ENCODE measurements around the gene PCNX2.

Gene PCNX2

DNA sequence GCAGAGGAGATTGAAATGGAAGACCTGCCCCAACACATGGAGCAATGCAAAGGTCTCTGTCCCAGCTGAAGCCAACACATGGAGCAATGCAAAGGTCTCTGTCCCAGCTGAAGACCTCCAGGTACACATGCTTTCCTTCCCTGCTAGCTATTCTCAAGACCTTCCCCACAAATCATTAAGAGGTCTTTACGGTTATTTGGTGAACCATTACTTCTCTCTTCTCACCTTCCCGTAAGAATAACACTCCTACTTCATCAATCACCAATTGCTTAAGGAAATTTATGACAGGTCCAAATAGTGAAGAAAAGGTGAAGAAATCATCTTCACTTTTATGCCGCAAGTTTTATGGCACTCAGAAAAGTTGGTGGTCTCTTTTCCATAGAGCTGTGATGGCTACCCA lies 206.3 kb downstream of the PCNX2 start:
- Histone ChIP-seq H3K9me3 (ENCODE audit: control insufficient read depth, insufficient read depth, low read depth, low read length) (no peaks in the 10 kb centered on the region), H3K27ac (ENCODE audit: extremely low read depth, low read depth, low read length) (no peak overlapping the region), H3K4me1 (ENCODE audit: control insufficient read depth, insufficient read depth, low read length) (no peaks in the 10 kb centered on the region), H3K36me3 (ENCODE audit: control insufficient read depth in 2 of 2, insufficient read depth in 1 of 2, low read length in 2 of 2) (peaks cover 0 to 35% of the 10 kb centered on the region in 2 experiments; a peak in 2 of 3 replicates), H3K4me3 (ENCODE audit: low read depth, low read length) (no peak overlapping the region)
- TF ChIP-seq ZNF776 (tag by site-specific recombination; IDR thresholded peaks at IDR 0.05; ENCODE audit: borderline replicate concordance), result no peak
- TF ChIP-seq ZNF398 (tag by site-specific recombination; IDR thresholded peaks at IDR 0.05), result no peak
- no peak for TF ChIP-seq SALL2 (tag by site-specific recombination; IDR thresholded peaks at IDR 0.05; ENCODE audit: borderline replicate concordance)
- no peak for TF ChIP-seq ZBTB8A (tag by site-specific recombination; IDR thresholded peaks at IDR 0.05)
- ChIA-PET CTCF (no interaction called here), POLR2A (no interaction called here)

DNA sequence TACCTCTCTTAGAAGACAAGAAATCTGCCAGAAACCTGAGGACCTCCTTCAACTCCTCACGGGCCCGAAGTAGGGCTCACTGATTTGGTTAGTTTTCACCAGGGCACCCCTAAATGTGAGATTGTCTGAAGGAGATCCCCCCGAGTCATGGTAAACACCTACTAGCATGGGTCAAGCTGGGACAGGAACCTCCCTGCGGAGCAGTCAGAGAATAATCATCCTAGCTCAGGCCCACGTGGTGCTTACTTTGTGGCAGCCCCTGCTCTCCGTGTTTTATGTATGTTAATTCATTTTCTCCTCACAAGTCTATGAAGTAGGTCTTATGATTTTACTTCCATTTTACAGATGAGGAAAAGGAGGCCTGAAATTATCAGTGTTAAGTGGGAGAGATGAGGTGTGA lies 206.9 kb downstream of the PCNX2 start:
- ChIA-PET CTCF (interaction anchor here (0.6 kb wide), 1 partner anchor 11 kb away, joined by 5 read pairs; no protein-coding TSS in a partner anchor), POLR2A (no interaction called here)
- H3K4me3 ChIP-seq (ENCODE audit: low read depth, low read length), result no peak overlapping the region
- TF ChIP-seq ZNF211 (tag by site-specific recombination; IDR thresholded peaks at IDR 0.05; ENCODE audit: low read depth) (no peak), ZNF19 (tag by site-specific recombination; IDR thresholded peaks at IDR 0.05; ENCODE audit: low read depth) (no peak), ZXDB (tag by site-specific recombination; IDR thresholded peaks at IDR 0.05) (no peak), ZFHX2 (tag by site-specific recombination; conservative IDR thresholded peaks at IDR 0.05) (no peak), ZNF677 (tag by site-specific recombination; IDR thresholded peaks at IDR 0.05) (no peak), ZNF692 (tag by site-specific recombination; IDR thresholded peaks at IDR 0.05) (no peak), ZNF596 (tag by site-specific recombination; IDR thresholded peaks at IDR 0.05) (no peak), ZNF621 (tag by site-specific recombination; IDR thresholded peaks at IDR 0.05) (no peak), ZNF37A (tag by site-specific recombination; IDR thresholded peaks at IDR 0.05) (no peak), EGR2 (tag by site-specific recombination; IDR thresholded peaks at IDR 0.05; ENCODE audit: low read depth) (no peak), MYNN (tag by site-specific recombination; IDR thresholded peaks at IDR 0.05; ENCODE audit: borderline replicate concordance) (no peak), ZNF704 (tag by site-specific recombination; IDR thresholded peaks at IDR 0.05) (no peak), REST (tag by site-specific recombination; IDR thresholded peaks at IDR 0.05) (no peak), ZNF350 (tag by site-specific recombination; IDR thresholded peaks at IDR 0.05) (no peak)
- no peak overlapping the region for H3K27ac ChIP-seq (ENCODE audit: extremely low read depth, low read depth, low read length)
- H3K9me3 ChIP-seq (ENCODE audit: control insufficient read depth, insufficient read depth, low read depth, low read length), result no peaks in the 10 kb centered on the region
- no peaks in the 10 kb centered on the region for H3K4me1 ChIP-seq (ENCODE audit: control insufficient read depth, insufficient read depth, low read length)
- H3K36me3 ChIP-seq (ENCODE audit: control insufficient read depth in 2 of 2, insufficient read depth in 1 of 2, low read length in 2 of 2), result peaks cover 0 to 35% of the 10 kb centered on the region in 2 experiments; a peak in 2 of 3 replicates
